HCT116 (cell line): ENCODE results near the gene ZNF335.

Experiments
- CEBPB ChIP-seq: IDR thresholded peaks from 2 replicates; pipeline ENCODE4 v1.6.1; 2012; ENCODE audit warnings: low read depth
- ELF1 ChIP-seq: IDR thresholded peaks from 2 replicates; pipeline ENCODE4 v1.6.1; 2012; ENCODE audit warnings: low read depth, borderline replicate concordance
- EZH2 ChIP-seq: fragments of 200-600 bp; sonication (generic); IDR thresholded peaks from 2 replicates; pipeline ENCODE4 v1.6.1; 2017; ENCODE audit warnings: antibody characterized with exemption, mixed run types
- JUND ChIP-seq: IDR thresholded peaks from 2 replicates; pipeline ENCODE4 v1.6.1; 2012
- MAX ChIP-seq: IDR thresholded peaks from 2 replicates; pipeline ENCODE4 v1.6.1; 2012
- POLR2A ChIP-seq: IDR thresholded peaks from 2 replicates; pipeline ENCODE4 v1.7.0; 2011; ENCODE audit warnings: borderline replicate concordance; ENCODE audit not compliant: insufficient read depth, insufficient read length; ENCODE audit errors: extremely low read depth
- POLR2AphosphoS5 ChIP-seq: IDR thresholded peaks from 2 replicates; pipeline ENCODE4 v1.6.1; 2011; ENCODE audit warnings: mild to moderate bottlenecking, low read depth, low read length, moderate library complexity
- RAD21 ChIP-seq: IDR thresholded peaks from 2 replicates; pipeline ENCODE4 v1.6.1; 2012; ENCODE audit warnings: low read depth, mild to moderate bottlenecking
- SP1 ChIP-seq: IDR thresholded peaks from 2 replicates; pipeline ENCODE4 v1.6.1; 2012; ENCODE audit warnings: low read depth
- YY1 ChIP-seq: IDR thresholded peaks from 2 replicates; pipeline ENCODE4 v1.6.1; 2011; ENCODE audit warnings: low read length, low read depth, moderate library complexity, mild to moderate bottlenecking; ENCODE audit not compliant: insufficient replicate concordance; ENCODE audit errors: extremely low read depth
- ZNF274 ChIP-seq: fragments of 200-500 bp; sonication (Bioruptor generic); IDR thresholded peaks from 2 replicates; pipeline ENCODE4 v1.6.1; 2014; ENCODE audit warnings: mild to moderate bottlenecking, low read depth, low read length, inconsistent platforms
- TF ChIP-seq, protein P1 (sequence below), 3 experiments: fragments of 200-600 bp in 1 of 3; sonication (generic) in 1 of 3; IDR thresholded peaks in 2 of 3; conservative IDR thresholded peaks in 1 of 3; 2 replicates each; pipeline ENCODE4 v1.5.1; 2012 to 2017; ENCODE audit warnings: low read depth in 2 of 3, low read length in 2 of 3, antibody characterized with exemption in 1 of 3, borderline replicate concordance in 1 of 3, control low read depth in 1 of 3, mild to moderate bottlenecking in 1 of 3, mixed read lengths in 1 of 3, mixed run types in 1 of 3, moderate library complexity in 1 of 3; ENCODE audit not compliant: insufficient read depth in 1 of 3
- TF ChIP-seq, protein P2 (sequence below): IDR thresholded peaks from 2 replicates; pipeline ENCODE4 v1.6.1; 2012; ENCODE audit warnings: low read depth

- TF ChIP-seq JUND (no peak), MAX (no peak), POLR2A (no peak), SP1 (no peak), ELF1 (no peak), POLR2AphosphoS5 (no peak), RAD21 (no peak), ZNF274 (no peak), CEBPB (no peak), YY1 (no peak), EZH2 (no peak)
- TF ChIP-seq, protein P1, sequence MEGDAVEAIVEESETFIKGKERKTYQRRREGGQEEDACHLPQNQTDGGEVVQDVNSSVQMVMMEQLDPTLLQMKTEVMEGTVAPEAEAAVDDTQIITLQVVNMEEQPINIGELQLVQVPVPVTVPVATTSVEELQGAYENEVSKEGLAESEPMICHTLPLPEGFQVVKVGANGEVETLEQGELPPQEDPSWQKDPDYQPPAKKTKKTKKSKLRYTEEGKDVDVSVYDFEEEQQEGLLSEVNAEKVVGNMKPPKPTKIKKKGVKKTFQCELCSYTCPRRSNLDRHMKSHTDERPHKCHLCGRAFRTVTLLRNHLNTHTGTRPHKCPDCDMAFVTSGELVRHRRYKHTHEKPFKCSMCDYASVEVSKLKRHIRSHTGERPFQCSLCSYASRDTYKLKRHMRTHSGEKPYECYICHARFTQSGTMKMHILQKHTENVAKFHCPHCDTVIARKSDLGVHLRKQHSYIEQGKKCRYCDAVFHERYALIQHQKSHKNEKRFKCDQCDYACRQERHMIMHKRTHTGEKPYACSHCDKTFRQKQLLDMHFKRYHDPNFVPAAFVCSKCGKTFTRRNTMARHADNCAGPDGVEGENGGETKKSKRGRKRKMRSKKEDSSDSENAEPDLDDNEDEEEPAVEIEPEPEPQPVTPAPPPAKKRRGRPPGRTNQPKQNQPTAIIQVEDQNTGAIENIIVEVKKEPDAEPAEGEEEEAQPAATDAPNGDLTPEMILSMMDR (IDR thresholded peaks at IDR 0.05 in 2 of 3, conservative IDR thresholded peaks at IDR 0.05 in 1 of 3; ENCODE audit: borderline replicate concordance in 1 of 3, insufficient read depth in 1 of 3, low read depth in 2 of 3, low read length in 2 of 3) = no peak
- TF ChIP-seq, protein P2, sequence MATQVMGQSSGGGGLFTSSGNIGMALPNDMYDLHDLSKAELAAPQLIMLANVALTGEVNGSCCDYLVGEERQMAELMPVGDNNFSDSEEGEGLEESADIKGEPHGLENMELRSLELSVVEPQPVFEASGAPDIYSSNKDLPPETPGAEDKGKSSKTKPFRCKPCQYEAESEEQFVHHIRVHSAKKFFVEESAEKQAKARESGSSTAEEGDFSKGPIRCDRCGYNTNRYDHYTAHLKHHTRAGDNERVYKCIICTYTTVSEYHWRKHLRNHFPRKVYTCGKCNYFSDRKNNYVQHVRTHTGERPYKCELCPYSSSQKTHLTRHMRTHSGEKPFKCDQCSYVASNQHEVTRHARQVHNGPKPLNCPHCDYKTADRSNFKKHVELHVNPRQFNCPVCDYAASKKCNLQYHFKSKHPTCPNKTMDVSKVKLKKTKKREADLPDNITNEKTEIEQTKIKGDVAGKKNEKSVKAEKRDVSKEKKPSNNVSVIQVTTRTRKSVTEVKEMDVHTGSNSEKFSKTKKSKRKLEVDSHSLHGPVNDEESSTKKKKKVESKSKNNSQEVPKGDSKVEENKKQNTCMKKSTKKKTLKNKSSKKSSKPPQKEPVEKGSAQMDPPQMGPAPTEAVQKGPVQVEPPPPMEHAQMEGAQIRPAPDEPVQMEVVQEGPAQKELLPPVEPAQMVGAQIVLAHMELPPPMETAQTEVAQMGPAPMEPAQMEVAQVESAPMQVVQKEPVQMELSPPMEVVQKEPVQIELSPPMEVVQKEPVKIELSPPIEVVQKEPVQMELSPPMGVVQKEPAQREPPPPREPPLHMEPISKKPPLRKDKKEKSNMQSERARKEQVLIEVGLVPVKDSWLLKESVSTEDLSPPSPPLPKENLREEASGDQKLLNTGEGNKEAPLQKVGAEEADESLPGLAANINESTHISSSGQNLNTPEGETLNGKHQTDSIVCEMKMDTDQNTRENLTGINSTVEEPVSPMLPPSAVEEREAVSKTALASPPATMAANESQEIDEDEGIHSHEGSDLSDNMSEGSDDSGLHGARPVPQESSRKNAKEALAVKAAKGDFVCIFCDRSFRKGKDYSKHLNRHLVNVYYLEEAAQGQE = no peak
Measured at GRCh38 chr20:45918779-45919537, 53.0 kb downstream of the ZNF335 start.
